NB4 (cell line): ENCODE results near the gene CORO2A.
A peak's percentile ranks its signal among the peaks of the same experiment; 100 is the strongest.

Experiments
- DNase-seq: peaks from one replicate; pipeline ENCODE4 v3.0.0; 2010; ENCODE audit warnings: low read depth
- H3K4me3 ChIP-seq: one replicate; pipeline ENCODE4 v1.5.1; 2011; ENCODE audit warnings: mild to moderate bottlenecking, low read depth, low read length, moderate library complexity
- CTCF ChIP-seq: IDR thresholded peaks from one replicate; pipeline ENCODE4 v1.5.1; 2012; ENCODE audit warnings: low read depth, low read length
- MAX ChIP-seq: IDR thresholded peaks from 2 replicates; pipeline ENCODE4 v1.6.1; 2011; ENCODE audit warnings: low read depth, low read length
- MYC ChIP-seq: IDR thresholded peaks from 2 replicates; pipeline ENCODE4 v1.6.1; 2011; ENCODE audit warnings: low read depth, low read length
- POLR2A ChIP-seq: IDR thresholded peaks from 2 replicates; pipeline ENCODE4 v1.6.1; 2011; ENCODE audit warnings: mild to moderate bottlenecking; ENCODE audit not compliant: insufficient read length; ENCODE audit errors: extremely low read depth

Gene CORO2A

GRCh38 chr9:98173181-98173580, 19.3 kb downstream of the CORO2A start:
- no peak for TF ChIP-seq MAX
- TF ChIP-seq POLR2A, result no peak
- TF ChIP-seq MYC, result no peak
- no peak overlapping the region for H3K4me3 ChIP-seq
- DNase-seq, result no peak

- no peak for DNase-seq
- TF ChIP-seq MYC, result no peak
- no peak for TF ChIP-seq CTCF
- no peak for TF ChIP-seq POLR2A
- no peak overlapping the region for H3K4me3 ChIP-seq
These were observed 19.8 kb downstream of the CORO2A start for GRCh38 chr9:98172604-98173003.

GRCh38 chr9:98171176-98171925, 21.1 kb downstream of the CORO2A start:
- no peak overlapping the region for H3K4me3 ChIP-seq
- TF ChIP-seq POLR2A (no peak), MAX (no peak), MYC (no peak), CTCF (no peak)
- DNase-seq, result no peak

- peak; percentile 81 for DNase-seq
- TF ChIP-seq POLR2A (no peak), MAX (no peak), CTCF (no peak), MYC (no peak)
- no peak overlapping the region for H3K4me3 ChIP-seq
These were observed 23.4 kb downstream of the CORO2A start for GRCh38 chr9:98168941-98169488.

- DNase-seq, result no peak
- no peak overlapping the region for H3K4me3 ChIP-seq
- TF ChIP-seq POLR2A, result no peak
- TF ChIP-seq MAX, result no peak
- no peak for TF ChIP-seq MYC
- TF ChIP-seq CTCF, result no peak
These were observed 24.2 kb downstream of the CORO2A start for GRCh38 chr9:98168153-98168780.

GRCh38 chr9:98164912-98165311, 27.5 kb downstream of the CORO2A start:
- no peak for DNase-seq
- no peak overlapping the region for H3K4me3 ChIP-seq
- no peak for TF ChIP-seq CTCF
- TF ChIP-seq POLR2A, result no peak
- TF ChIP-seq MYC, result no peak
- no peak for TF ChIP-seq MAX
